Erythroblast (primary cell): Measurements from ENCODE around the gene ZMYM1.

ENCODE experiments used
- GATA1 ChIP-seq: IDR thresholded peaks from 2 replicates; pipeline ENCODE4 v1.6.1; 2011; ENCODE audit warnings: low read depth, mild to moderate bottlenecking, control low read depth, low read length, moderate library complexity
- POLR2A ChIP-seq: IDR thresholded peaks from 2 replicates; pipeline ENCODE4 v1.6.1; 2011; ENCODE audit warnings: mild to moderate bottlenecking, low read length

GRCh38 chr1:35049116-35049515 is 30.1 kb upstream of the ZMYM1 start:
- TF ChIP-seq POLR2A (no peak), GATA1 (no peak)
